DMS 273 treated with DMSO at 0.1 percent for 48 hours (cell line): ENCODE measurements around the gene PLEKHA5.

ENCODE experiments used
- DNase-seq: peaks from one replicate; lab custom pipeline; 2025; lab: John Stamatoyannopoulos, UW

Gene PLEKHA5

DNA sequence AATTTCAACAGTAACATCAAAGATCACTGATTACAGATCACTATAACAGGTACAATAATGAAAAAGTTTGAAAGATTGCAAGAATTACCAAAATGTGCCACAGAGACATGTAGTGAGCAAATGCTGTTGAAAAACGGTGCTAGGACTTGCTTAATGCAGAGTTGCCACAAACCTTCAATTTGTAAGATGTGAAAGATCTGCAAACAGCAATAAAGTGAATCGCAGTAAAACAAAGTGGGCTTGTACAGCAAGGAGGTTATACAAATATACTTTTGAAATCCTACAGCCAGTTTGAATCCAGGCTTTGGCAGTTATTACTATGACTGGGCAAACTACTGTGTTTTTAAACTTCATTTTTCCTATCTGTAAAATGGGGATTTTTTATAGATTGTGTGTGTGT is 1.0 kb upstream of the PLEKHA5 start:
- no peak for DNase-seq

DNA sequence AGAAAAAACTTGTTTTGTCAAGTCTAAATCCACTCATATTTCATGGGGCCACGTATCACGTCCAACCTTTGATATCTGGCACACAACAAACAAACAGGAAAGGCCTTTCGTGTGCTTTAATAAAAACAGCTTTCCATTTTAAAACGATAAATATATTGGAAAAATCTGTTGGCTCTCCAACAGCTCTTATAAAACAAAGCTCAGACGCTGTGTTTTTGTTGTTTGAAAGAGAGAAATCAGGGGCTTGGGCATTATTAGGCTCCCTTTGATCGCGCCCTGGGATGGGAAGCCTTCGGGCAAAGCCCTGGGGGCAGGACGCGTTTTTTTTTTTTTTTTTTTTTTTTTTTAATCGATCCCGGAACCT is 429 bp upstream of the PLEKHA5 start:
- no peak for DNase-seq

- DNase-seq = no peak
Measured at GRCh38 chr12:19130224-19131024, 891 bp downstream of the PLEKHA5 start.

DNA sequence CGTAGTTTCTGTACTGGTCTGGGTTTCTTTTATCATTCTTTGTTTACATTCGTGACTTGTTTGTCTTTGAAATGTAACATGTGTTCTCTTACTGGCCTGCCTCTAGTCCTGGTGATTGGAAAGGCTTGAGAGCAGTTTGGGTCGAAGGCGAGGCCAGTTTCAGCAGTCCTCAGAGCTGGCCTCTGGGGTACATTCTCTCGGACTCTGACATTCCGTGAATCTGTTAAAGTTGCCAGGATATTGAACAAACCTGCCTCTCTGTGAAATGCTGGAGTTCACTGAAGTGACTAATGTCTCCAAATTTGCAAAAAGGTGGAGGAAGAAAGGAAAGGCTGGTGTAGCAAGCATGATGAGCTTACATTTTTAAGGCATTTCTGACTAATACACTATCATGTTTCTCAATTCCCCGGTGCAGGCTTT is 1.5 kb downstream of the PLEKHA5 start:
- no peak for DNase-seq

- no peak for DNase-seq
Measured at GRCh38 chr12:19138551-19138950, 9.0 kb downstream of the PLEKHA5 start.

GRCh38 chr12:19138956-19139355 is 9.4 kb downstream of the PLEKHA5 start:
- no peak for DNase-seq

- no peak for DNase-seq
Measured at GRCh38 chr12:19139615-19140194, 10.2 kb downstream of the PLEKHA5 start.

- no peak for DNase-seq
Measured at GRCh38 chr12:19140381-19141236, 11.1 kb downstream of the PLEKHA5 start.

DNA sequence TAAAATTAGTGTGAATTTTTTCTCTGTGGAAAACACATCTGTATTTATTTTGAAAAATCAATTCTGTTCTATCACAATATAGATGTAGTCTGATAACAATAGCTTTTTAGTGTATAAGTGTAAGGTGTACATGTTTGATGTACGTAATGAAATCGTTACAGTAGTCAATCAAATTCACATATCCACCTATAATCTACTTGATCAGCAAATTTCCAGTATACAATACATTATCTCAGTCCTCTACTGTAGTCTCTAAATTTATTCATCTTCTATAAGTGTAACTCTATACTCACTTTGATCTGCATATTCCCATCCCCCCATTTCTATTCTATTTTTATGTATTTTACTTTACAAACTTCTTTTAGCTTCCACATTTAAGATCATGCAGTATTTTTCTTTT is 13.0 kb downstream of the PLEKHA5 start:
- DNase-seq = no peak

- DNase-seq = no peak
Measured at GRCh38 chr12:19144287-19144686, 14.8 kb downstream of the PLEKHA5 start.

DNA sequence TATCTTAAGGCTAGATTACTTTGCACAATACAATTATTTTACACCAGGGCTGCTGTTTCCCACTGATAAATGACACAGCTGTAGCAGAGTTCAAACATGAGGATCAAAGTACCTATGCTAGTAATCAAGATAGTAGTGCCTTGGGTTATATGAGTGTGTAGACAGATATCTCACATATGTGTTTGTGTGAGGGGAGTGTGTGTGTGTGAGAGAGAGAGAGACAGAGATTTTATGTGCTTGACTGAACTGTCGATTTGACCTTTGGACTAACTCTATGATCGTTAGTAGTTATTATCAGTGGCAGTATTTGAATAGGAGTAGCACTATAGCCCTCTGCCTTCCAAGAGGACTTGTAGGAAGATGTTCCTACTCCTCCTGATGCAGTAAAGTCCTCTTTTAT is 15.5 kb downstream of the PLEKHA5 start:
- DNase-seq = no peak

DNA sequence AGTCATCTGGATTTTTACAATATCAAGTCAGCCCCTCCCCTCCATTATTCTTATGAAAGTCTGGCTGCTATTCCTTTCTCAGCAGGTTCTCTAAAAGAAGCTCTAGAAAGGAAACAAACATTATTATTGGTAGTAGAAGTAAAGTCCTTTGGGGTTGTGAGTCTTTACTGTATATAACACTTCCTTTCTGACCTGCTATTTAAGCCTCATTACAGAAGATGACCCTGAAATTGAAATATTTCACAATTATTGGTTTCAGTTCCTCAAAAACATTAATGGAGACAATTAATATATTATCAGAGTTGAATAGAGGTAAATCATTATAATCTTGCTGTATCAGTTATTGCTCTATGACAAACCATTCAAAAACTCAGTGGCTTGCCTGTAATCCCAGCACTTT is 19.3 kb downstream of the PLEKHA5 start:
- DNase-seq = no peak

DNA sequence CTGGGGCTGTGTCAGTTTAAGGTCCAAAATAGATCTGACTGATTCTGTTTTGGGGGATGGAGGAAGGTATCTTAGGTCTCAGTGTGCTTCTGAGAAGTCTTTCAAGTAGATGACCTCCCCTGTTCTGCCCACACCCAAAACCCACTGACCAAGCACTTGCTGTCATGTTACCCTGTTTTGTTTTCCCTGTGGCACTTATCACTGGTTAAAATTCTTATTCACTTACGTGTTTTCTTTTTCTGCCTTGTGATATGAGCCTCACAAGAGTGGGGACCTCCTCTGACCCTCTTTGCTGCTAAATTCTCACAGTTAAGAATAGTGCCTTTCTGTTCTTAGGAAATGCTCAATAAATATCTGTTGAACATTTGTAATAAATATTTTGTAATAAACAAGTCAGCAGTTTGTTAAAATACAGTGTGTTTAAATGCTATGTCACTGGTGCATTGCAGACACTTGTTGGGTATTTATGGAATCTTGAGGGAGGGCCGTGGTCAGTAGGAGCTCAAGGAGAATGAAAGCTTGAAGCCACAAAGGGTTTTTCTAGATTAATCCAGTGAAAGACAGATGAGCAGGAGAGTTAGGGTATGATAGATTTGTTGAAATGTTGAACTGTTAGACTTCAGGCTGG is 20.9 kb downstream of the PLEKHA5 start:
- no peak for DNase-seq

GRCh38 chr12:19151298-19151697 is 21.8 kb downstream of the PLEKHA5 start:
- no peak for DNase-seq

GRCh38 chr12:19153396-19153795 is 23.9 kb downstream of the PLEKHA5 start:
- DNase-seq = no peak

GRCh38 chr12:19154686-19155085 is 25.2 kb downstream of the PLEKHA5 start:
- no peak for DNase-seq

- no peak for DNase-seq
Measured at GRCh38 chr12:19155981-19156734, 26.6 kb downstream of the PLEKHA5 start.

DNA sequence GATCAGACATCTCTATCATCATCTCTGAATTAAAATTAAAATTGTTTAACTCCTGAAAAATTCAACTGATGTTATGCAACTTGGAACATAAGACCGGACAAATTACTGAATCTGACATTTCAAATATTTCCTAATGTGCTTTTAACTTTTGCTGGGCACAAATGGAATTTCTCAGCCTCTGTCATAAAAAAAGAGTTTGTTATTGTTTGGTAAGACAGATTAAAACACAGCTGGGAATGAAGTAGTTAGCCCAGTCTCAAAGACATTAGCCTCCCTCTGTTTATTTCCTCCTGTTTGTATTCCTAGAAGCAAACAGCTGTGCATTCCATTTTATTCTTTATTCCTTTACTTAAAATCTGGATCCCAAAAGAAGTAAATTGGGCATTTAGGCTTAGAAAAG is 29.4 kb downstream of the PLEKHA5 start:
- DNase-seq = no peak

GRCh38 chr12:19161216-19161615 is 31.7 kb downstream of the PLEKHA5 start:
- DNase-seq = no peak

GRCh38 chr12:19165451-19165850 is 35.9 kb downstream of the PLEKHA5 start:
- no peak for DNase-seq

- DNase-seq = no peak
Measured at GRCh38 chr12:19166387-19166786, 36.9 kb downstream of the PLEKHA5 start.

GRCh38 chr12:19166956-19167355 is 37.4 kb downstream of the PLEKHA5 start:
- no peak for DNase-seq
